Measurements from ENCODE around the gene MYH16. TPM values are rescaled to one million over a fixed set of nuclear protein-coding genes. Genes with fewer than 3 reads are reported as not detected.

The MYH16 gene
- total and polyA plus RNA-seq, 9 of the 15 experiments (the other 6 are each of a cell fraction or from before 2014, with no cell fraction given) = 0.09 TPM; not detected in 8

DNA sequence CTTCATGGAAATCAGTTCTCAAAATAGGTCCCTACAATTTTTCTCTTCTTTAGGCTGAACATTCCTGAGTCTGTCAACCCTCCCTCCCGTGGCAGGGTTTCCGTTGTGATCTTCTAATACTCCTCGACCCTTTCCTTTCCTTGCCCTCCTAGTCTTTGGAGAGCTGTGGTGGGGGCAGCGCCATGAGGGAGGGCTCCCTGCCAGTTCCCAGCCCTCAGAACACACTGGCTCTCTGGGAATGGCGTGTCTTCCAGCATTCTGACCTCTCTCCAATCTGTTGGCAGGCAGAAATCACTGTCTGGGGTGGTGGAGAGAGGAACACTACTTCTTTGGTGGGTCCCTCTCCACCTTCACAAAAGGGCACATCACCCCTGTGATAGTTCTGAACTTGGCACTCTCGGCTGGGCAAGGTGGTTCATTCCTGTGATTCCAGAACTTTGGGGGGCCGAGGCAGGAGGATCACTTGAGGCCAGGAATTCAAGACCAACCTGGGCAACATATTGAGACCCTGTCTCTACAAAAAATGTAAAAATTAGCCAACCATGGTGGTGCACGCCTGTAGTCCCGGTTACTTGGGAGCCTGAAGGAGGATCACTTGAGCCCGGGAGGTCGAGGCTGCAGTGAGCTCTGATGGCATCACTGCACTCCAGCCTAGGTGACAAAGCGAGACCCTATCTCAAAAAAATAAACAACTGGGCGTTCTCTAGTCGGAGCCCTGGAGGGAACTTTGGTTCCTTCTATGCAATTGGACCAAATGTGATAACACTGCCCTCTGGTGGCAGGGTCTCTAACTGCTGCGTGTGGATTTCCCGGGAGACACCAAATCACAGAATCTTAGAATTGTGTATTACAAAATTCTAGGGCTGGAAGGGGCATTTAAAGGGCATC lies 39.9 kb downstream of the MYH16 start (continued):
- TF ChIP-seq, protein P1, sequence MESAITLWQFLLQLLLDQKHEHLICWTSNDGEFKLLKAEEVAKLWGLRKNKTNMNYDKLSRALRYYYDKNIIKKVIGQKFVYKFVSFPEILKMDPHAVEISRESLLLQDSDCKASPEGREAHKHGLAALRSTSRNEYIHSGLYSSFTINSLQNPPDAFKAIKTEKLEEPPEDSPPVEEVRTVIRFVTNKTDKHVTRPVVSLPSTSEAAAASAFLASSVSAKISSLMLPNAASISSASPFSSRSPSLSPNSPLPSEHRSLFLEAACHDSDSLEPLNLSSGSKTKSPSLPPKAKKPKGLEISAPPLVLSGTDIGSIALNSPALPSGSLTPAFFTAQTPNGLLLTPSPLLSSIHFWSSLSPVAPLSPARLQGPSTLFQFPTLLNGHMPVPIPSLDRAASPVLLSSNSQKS (CRISPR knock-in tag; IDR thresholded peaks at IDR 0.05) = no peak
- TF ChIP-seq, protein P2, sequence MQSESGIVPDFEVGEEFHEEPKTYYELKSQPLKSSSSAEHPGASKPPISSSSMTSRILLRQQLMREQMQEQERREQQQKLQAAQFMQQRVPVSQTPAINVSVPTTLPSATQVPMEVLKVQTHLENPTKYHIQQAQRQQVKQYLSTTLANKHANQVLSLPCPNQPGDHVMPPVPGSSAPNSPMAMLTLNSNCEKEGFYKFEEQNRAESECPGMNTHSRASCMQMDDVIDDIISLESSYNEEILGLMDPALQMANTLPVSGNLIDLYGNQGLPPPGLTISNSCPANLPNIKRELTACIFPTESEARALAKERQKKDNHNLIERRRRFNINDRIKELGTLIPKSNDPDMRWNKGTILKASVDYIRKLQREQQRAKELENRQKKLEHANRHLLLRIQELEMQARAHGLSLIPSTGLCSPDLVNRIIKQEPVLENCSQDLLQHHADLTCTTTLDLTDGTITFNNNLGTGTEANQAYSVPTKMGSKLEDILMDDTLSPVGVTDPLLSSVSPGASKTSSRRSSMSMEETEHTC (IDR thresholded peaks at IDR 0.05) = no peak
- TF ChIP-seq SREBF2 (CRISPR knock-in tag; IDR thresholded peaks at IDR 0.05) (no peak), FOXA3 (CRISPR knock-in tag; conservative IDR thresholded peaks at IDR 0.05 in 1 of 2, IDR thresholded peaks at IDR 0.05 in 1 of 2) (0 out of 4 replicates have a peak, but pooled peaks of 1 of the 2 experiments have one; percentile 9), ATF7 (IDR thresholded peaks at IDR 0.05) (peak; percentile 22; the same call in 1 of the 2 replicates), IRF2 (CRISPR knock-in tag; IDR thresholded peaks at IDR 0.05) (no peak), XRCC5 (IDR thresholded peaks at IDR 0.05; ENCODE audit: low read depth, low read length) (no peak), JUND (IDR thresholded peaks at IDR 0.05; ENCODE audit: borderline replicate concordance, low read depth, low read length) (peak; percentile 43; the same call in 1 of the 2 replicates), JUND (tag; IDR thresholded peaks at IDR 0.05; ENCODE audit: borderline replicate concordance, low read depth, low read length) (no peak; the same call in 2 of the 3 replicates), TCF7L2 (IDR thresholded peaks at IDR 0.05; ENCODE audit: low read depth, low read length) (no peak), CC2D1A (IDR thresholded peaks at IDR 0.05) (peak; percentile 64; the same call in 1 of the 2 replicates), NCOA1 (IDR thresholded peaks at IDR 0.05; ENCODE audit: low read depth) (no peak)
- TF ChIP-seq, protein P3, sequence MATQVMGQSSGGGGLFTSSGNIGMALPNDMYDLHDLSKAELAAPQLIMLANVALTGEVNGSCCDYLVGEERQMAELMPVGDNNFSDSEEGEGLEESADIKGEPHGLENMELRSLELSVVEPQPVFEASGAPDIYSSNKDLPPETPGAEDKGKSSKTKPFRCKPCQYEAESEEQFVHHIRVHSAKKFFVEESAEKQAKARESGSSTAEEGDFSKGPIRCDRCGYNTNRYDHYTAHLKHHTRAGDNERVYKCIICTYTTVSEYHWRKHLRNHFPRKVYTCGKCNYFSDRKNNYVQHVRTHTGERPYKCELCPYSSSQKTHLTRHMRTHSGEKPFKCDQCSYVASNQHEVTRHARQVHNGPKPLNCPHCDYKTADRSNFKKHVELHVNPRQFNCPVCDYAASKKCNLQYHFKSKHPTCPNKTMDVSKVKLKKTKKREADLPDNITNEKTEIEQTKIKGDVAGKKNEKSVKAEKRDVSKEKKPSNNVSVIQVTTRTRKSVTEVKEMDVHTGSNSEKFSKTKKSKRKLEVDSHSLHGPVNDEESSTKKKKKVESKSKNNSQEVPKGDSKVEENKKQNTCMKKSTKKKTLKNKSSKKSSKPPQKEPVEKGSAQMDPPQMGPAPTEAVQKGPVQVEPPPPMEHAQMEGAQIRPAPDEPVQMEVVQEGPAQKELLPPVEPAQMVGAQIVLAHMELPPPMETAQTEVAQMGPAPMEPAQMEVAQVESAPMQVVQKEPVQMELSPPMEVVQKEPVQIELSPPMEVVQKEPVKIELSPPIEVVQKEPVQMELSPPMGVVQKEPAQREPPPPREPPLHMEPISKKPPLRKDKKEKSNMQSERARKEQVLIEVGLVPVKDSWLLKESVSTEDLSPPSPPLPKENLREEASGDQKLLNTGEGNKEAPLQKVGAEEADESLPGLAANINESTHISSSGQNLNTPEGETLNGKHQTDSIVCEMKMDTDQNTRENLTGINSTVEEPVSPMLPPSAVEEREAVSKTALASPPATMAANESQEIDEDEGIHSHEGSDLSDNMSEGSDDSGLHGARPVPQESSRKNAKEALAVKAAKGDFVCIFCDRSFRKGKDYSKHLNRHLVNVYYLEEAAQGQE (IDR thresholded peaks at IDR 0.05; ENCODE audit: borderline replicate concordance) = peak; percentile 86; the same call in 1 of the 2 replicates
- TF ChIP-seq, protein P3 (CRISPR knock-in tag; IDR thresholded peaks at IDR 0.05; ENCODE audit: low read depth) = no peak
- TF ChIP-seq, protein P4, sequence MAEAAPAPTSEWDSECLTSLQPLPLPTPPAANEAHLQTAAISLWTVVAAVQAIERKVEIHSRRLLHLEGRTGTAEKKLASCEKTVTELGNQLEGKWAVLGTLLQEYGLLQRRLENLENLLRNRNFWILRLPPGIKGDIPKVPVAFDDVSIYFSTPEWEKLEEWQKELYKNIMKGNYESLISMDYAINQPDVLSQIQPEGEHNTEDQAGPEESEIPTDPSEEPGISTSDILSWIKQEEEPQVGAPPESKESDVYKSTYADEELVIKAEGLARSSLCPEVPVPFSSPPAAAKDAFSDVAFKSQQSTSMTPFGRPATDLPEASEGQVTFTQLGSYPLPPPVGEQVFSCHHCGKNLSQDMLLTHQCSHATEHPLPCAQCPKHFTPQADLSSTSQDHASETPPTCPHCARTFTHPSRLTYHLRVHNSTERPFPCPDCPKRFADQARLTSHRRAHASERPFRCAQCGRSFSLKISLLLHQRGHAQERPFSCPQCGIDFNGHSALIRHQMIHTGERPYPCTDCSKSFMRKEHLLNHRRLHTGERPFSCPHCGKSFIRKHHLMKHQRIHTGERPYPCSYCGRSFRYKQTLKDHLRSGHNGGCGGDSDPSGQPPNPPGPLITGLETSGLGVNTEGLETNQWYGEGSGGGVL (CRISPR knock-in tag; IDR thresholded peaks at IDR 0.05) = no peak

Measured in K562 (cell line).